Muscle of leg (tissue), 16 donors: ENCODE measurements around the gene FTH1. TPM values are rescaled to one million over a fixed set of nuclear protein-coding genes. Genes with fewer than 3 reads are reported as not detected.

ENCODE experiments used
- DNase-seq: peaks from one replicate; pipeline ENCODE4 v3.0.0; 2013
- H3K27ac ChIP-seq: one replicate; pipeline ENCODE4 v1.5.1; 2013; ENCODE audit warnings: mild to moderate bottlenecking, low read length, control low read depth
- H3K27me3 ChIP-seq: one replicate; pipeline ENCODE4 v1.6.1; 2013; ENCODE audit warnings: low read length; ENCODE audit not compliant: control insufficient read depth, insufficient read depth
- H3K36me3 ChIP-seq: one replicate; pipeline ENCODE4 v1.6.1; 2013; ENCODE audit warnings: low read length; ENCODE audit not compliant: control insufficient read depth, insufficient read depth
- H3K4me1 ChIP-seq: one replicate; pipeline ENCODE4 v1.6.1; 2013; ENCODE audit warnings: low read length; ENCODE audit not compliant: control insufficient read depth, insufficient read depth
- H3K4me3 ChIP-seq: one replicate; pipeline ENCODE4 v1.5.1; 2013; ENCODE audit warnings: low read length, control low read depth
- H3K9me3 ChIP-seq: replicated peaks from 2 replicates; pipeline ENCODE4 v1.6.1; 2013; ENCODE audit warnings: low read depth, low read length; ENCODE audit not compliant: control insufficient read depth
- WGBS: methylation state at CpG from one replicate; pipeline ENCODE4 v1.1.5; 2013; ENCODE audit warnings: missing lambda C conversion rate; ENCODE audit not compliant: insufficient coverage; 5-methylcytosine and 5-hydroxymethylcytosine counted together
- long read RNA-seq, 11 donors: transcript quantifications; one replicate each; lab custom pipeline, GENCODE V29; 2026
- polyA plus RNA-seq, 8 donors: library from polyadenylated mRNA; unstranded; fragments of 120-200 nt; gene quantifications; one replicate each; pipeline versions ENCODE4 v1.2.1 to v1.2.3, GENCODE V29; 2013; ENCODE audit warnings: inconsistent platforms in 1 of 8, low replicate concordance in 1 of 8; ENCODE audit not compliant: insufficient read length in 8 of 8, insufficient read depth in 1 of 8
- total RNA-seq: library from RNA; stranded (reverse); fragments of 120-200 nt; gene quantifications from one replicate; pipeline ENCODE4 v1.2.4, GENCODE V29; 2013

FTH1 gene
- total RNA-seq (445 TPM), polyA plus RNA-seq (1,000 to 10,000 TPM; 1,255 to 1,613 (median 1,403) TPM)
- long read RNA-seq, donor 1, transcript FTH1-201 (4 exons, 1,229 nt): major isoform, 361 of 400 reads
- long read RNA-seq, donor 1, partial matches to known transcripts: 29 of 400 reads
- long read RNA-seq, donor 1, other reads (novel, unspliced or antisense): 6 of 400 reads
- long read RNA-seq, donor 2, transcript FTH1-201 (4 exons, 1,229 nt): major isoform, 103 of 110 reads
- long read RNA-seq, donor 2, partial matches to known transcripts: 5 of 110 reads
- long read RNA-seq, donor 2, other reads (novel, unspliced or antisense): 0 of 110 reads
- long read RNA-seq, donor 3, transcript FTH1-201 (4 exons, 1,229 nt): major isoform, 915 of 1,009 reads
- long read RNA-seq, donor 3, transcript FTH1-211 (3 exons, 788 nt): minor isoform, 16 of 1,009 reads
- long read RNA-seq, donor 3, partial matches to known transcripts: 57 of 1,009 reads
- long read RNA-seq, donor 3, other reads (novel, unspliced or antisense): 16 of 1,009 reads
- long read RNA-seq, donor 4, transcript FTH1-208 (4 exons, 912 nt): minor isoform, 5 of 761 reads
- long read RNA-seq, donor 4, transcript FTH1-201 (4 exons, 1,229 nt): major isoform, 695 of 761 reads
- long read RNA-seq, donor 4, transcript FTH1-211 (3 exons, 788 nt): minor isoform, 10 of 761 reads
- long read RNA-seq, donor 4, partial matches to known transcripts: 39 of 761 reads
- long read RNA-seq, donor 4, other reads (novel, unspliced or antisense): 7 of 761 reads
- long read RNA-seq, donor 5, transcript FTH1-201 (4 exons, 1,229 nt): major isoform, 1,570 of 1,758 reads
- long read RNA-seq, donor 5, transcript FTH1-208 (4 exons, 912 nt): minor isoform, 9 of 1,758 reads
- long read RNA-seq, donor 5, transcript FTH1-211 (3 exons, 788 nt): minor isoform, 26 of 1,758 reads
- long read RNA-seq, donor 5, partial matches to known transcripts: 123 of 1,758 reads
- long read RNA-seq, donor 5, other reads (novel, unspliced or antisense): 24 of 1,758 reads
- long read RNA-seq, donor 6, transcript FTH1-211 (3 exons, 788 nt): minor isoform, 29 of 1,108 reads
- long read RNA-seq, donor 6, transcript FTH1-201 (4 exons, 1,229 nt): major isoform, 985 of 1,108 reads
- long read RNA-seq, donor 6, transcript FTH1-208 (4 exons, 912 nt): minor isoform, 6 of 1,108 reads
- long read RNA-seq, donor 6, partial matches to known transcripts: 70 of 1,108 reads
- long read RNA-seq, donor 6, other reads (novel, unspliced or antisense): 16 of 1,108 reads
- long read RNA-seq, donor 7, transcript FTH1-201 (4 exons, 1,229 nt): major isoform, 718 of 818 reads
- long read RNA-seq, donor 7, transcript FTH1-211 (3 exons, 788 nt): minor isoform, 11 of 818 reads
- long read RNA-seq, donor 7, partial matches to known transcripts: 63 of 818 reads
- long read RNA-seq, donor 7, other reads (novel, unspliced or antisense): 20 of 818 reads
- long read RNA-seq, donor 8, transcript FTH1-201 (4 exons, 1,229 nt): major isoform, 722 of 833 reads
- long read RNA-seq, donor 8, transcript FTH1-211 (3 exons, 788 nt): minor isoform, 8 of 833 reads
- long read RNA-seq, donor 8, transcript FTH1-208 (4 exons, 912 nt): minor isoform, 6 of 833 reads
- long read RNA-seq, donor 8, partial matches to known transcripts: 63 of 833 reads
- long read RNA-seq, donor 8, other reads (novel, unspliced or antisense): 28 of 833 reads
- long read RNA-seq, donor 9, transcript FTH1-201 (4 exons, 1,229 nt): major isoform, 559 of 651 reads
- long read RNA-seq, donor 9, transcript FTH1-211 (3 exons, 788 nt): minor isoform, 13 of 651 reads
- long read RNA-seq, donor 9, partial matches to known transcripts: 67 of 651 reads
- long read RNA-seq, donor 9, other reads (novel, unspliced or antisense): 8 of 651 reads
- long read RNA-seq, donor 10, transcript FTH1-201 (4 exons, 1,229 nt): major isoform, 1,095 of 1,273 reads
- long read RNA-seq, donor 10, transcript FTH1-212 (5 exons, 825 nt): minor isoform, 6 of 1,273 reads
- long read RNA-seq, donor 10, transcript FTH1-211 (3 exons, 788 nt): minor isoform, 23 of 1,273 reads
- long read RNA-seq, donor 10, transcript FTH1-208 (4 exons, 912 nt): minor isoform, 7 of 1,273 reads
- long read RNA-seq, donor 10, partial matches to known transcripts: 98 of 1,273 reads
- long read RNA-seq, donor 10, other reads (novel, unspliced or antisense): 41 of 1,273 reads
- long read RNA-seq, donor 11, transcript FTH1-201 (4 exons, 1,229 nt): major isoform, 915 of 1,002 reads
- long read RNA-seq, donor 11, transcript FTH1-211 (3 exons, 788 nt): minor isoform, 14 of 1,002 reads
- long read RNA-seq, donor 11, partial matches to known transcripts: 55 of 1,002 reads
- long read RNA-seq, donor 11, other reads (novel, unspliced or antisense): 12 of 1,002 reads

GRCh38 chr11:61967116-61967923 is at the start of gene FTH1:
Gene FTH1, minus strand, starts transcription at chr11:61967634. Its CDS starts 209 bp downstream, at chr11:61967425.
- Histone ChIP-seq H3K36me3 (peaks cover 35% of the 10 kb centered on the region), H3K9me3 (no peaks in the 10 kb centered on the region), H3K4me3 (peak within 1 kb of the TSS; percentile 86), H3K27me3 (no peaks in the 10 kb centered on the region), H3K4me1 (peaks cover 44% of the 10 kb centered on the region), H3K27ac (peak within 1 kb of the TSS; percentile 94)
- peak; percentile 96 for DNase-seq
- 1% methylated on average over 76 of the region's 93 CpGs for whole genome bisulfite sequencing

- no peaks in the 10 kb centered on the region for H3K27me3 ChIP-seq
- H3K4me3 ChIP-seq: no peak overlapping the region
- peaks cover under 1% of the 10 kb centered on the region for H3K9me3 ChIP-seq
- no peaks in the 10 kb centered on the region for H3K36me3 ChIP-seq
- H3K4me1 ChIP-seq: peaks cover 3% of the 10 kb centered on the region
- H3K27ac ChIP-seq: no peak overlapping the region
- no peak for DNase-seq
- WGBS: 77% methylated on average over 2 of the region's 7 CpGs
These were observed 48.2 kb upstream of the FTH1 start for GRCh38 chr11:62015615-62016014.

GRCh38 chr11:62013537-62014476 is 46.4 kb upstream of the FTH1 start:
- H3K4me3 ChIP-seq: no peak overlapping the region
- 79% methylated on average over 15 of the region's 15 CpGs for WGBS
- H3K4me1 ChIP-seq: peaks cover 3% of the 10 kb centered on the region
- no peak for DNase-seq
- no peak overlapping the region for H3K27ac ChIP-seq
- H3K27me3 ChIP-seq: no peaks in the 10 kb centered on the region
- H3K9me3 ChIP-seq: no peaks in the 10 kb centered on the region
- no peaks in the 10 kb centered on the region for H3K36me3 ChIP-seq

- 47% methylated on average over 4 of the region's 5 CpGs for WGBS
- no peaks in the 10 kb centered on the region for H3K27me3 ChIP-seq
- H3K4me1 ChIP-seq: no peaks in the 10 kb centered on the region
- no peaks in the 10 kb centered on the region for H3K9me3 ChIP-seq
- DNase-seq: no peak
- no peak overlapping the region for H3K27ac ChIP-seq
- H3K36me3 ChIP-seq: no peaks in the 10 kb centered on the region
- no peak overlapping the region for H3K4me3 ChIP-seq
These were observed 45.5 kb upstream of the FTH1 start for GRCh38 chr11:62012832-62013461.

GRCh38 chr11:62012451-62012831 is 45.0 kb upstream of the FTH1 start:
- Histone ChIP-seq H3K4me1 (no peaks in the 10 kb centered on the region), H3K9me3 (no peaks in the 10 kb centered on the region), H3K27ac (no peak overlapping the region), H3K4me3 (no peak overlapping the region), H3K36me3 (no peaks in the 10 kb centered on the region), H3K27me3 (no peaks in the 10 kb centered on the region)
- no peak for DNase-seq
- 78% methylated on average over 3 of the region's 3 CpGs for WGBS

- Histone ChIP-seq H3K4me3 (no peak overlapping the region), H3K36me3 (no peaks in the 10 kb centered on the region), H3K27me3 (no peaks in the 10 kb centered on the region), H3K9me3 (no peaks in the 10 kb centered on the region), H3K4me1 (no peaks in the 10 kb centered on the region), H3K27ac (no peak overlapping the region)
- DNase-seq: no peak
- 94% methylated on average over 9 of the region's 9 CpGs for WGBS
These were observed 44.4 kb upstream of the FTH1 start for GRCh38 chr11:62011881-62012280.

GRCh38 chr11:62010935-62011528 is 43.6 kb upstream of the FTH1 start:
- H3K27ac ChIP-seq: no peak overlapping the region
- WGBS: 100% methylated on average over 1 of the region's 4 CpGs
- H3K27me3 ChIP-seq: no peaks in the 10 kb centered on the region

More at GRCh38 chr11:62010935-62011528, 43.6 kb upstream of the FTH1 start:
- no peak for DNase-seq
- Histone ChIP-seq H3K36me3 (no peaks in the 10 kb centered on the region), H3K9me3 (no peaks in the 10 kb centered on the region), H3K4me1 (no peaks in the 10 kb centered on the region), H3K4me3 (no peak overlapping the region)
